Femur (tissue), 1 donor: ENCODE results near the gene CORIN.
"Not testable (repeated sequence)": the region's sequence is repeated elsewhere in the genome, so short reads cannot be mapped to it uniquely, and the experiment has no call there.

Source experiments
- DNase-seq: peaks from one replicate; pipeline ENCODE4 v3.0.0-alpha.2; 2017

Gene CORIN

GRCh38 chr4:47553329-47554125 is 284.3 kb downstream of the CORIN start:
- DNase-seq, result no peak

GRCh38 chr4:47551682-47552081 is 286.2 kb downstream of the CORIN start:
- DNase-seq, result no peak

- DNase-seq, result no peak
Measured at GRCh38 chr4:47550899-47551548, 286.8 kb downstream of the CORIN start.

- DNase-seq, result not testable (repeated sequence)
Measured at GRCh38 chr4:47550357-47550756, 287.5 kb downstream of the CORIN start.
